Neural progenitor cell (in vitro differentiated cells): ENCODE data around the gene LRRC49. TPM values are rescaled to one million over a fixed set of nuclear protein-coding genes. Genes with fewer than 3 reads are reported as not detected.

ENCODE experiments used
- DNase-seq: peaks from one replicate; pipeline ENCODE4 v3.0.0-alpha.2; 2016; ENCODE audit warnings: low spot score
- H2AFZ ChIP-seq: fragments of 200-600 bp; sonication (generic); replicated peaks from 2 replicates; pipeline ENCODE4 v1.6.1; 2016; ENCODE audit warnings: antibody characterized with exemption
- H3F3A ChIP-seq: fragments of 200-600 bp; sonication (generic); 2 replicates; pipeline ENCODE4 v1.6.1; 2016; ENCODE audit warnings: antibody characterized with exemption, low read depth
- H3K27ac ChIP-seq: fragments of 200-600 bp; sonication (generic); 2 replicates; pipeline ENCODE4 v1.5.1; 2016; ENCODE audit warnings: mild to moderate bottlenecking
- H3K27me3 ChIP-seq: fragments of 200-600 bp; sonication (generic); 2 replicates; pipeline ENCODE4 v1.6.1; 2016; ENCODE audit warnings: mild to moderate bottlenecking, moderate library complexity
- H3K36me3 ChIP-seq: fragments of 200-600 bp; sonication (generic); 2 replicates; pipeline ENCODE4 v1.5.1; 2016
- H3K4me1 ChIP-seq: fragments of 200-600 bp; sonication (generic); 2 replicates; pipeline ENCODE4 v1.6.1; 2016; ENCODE audit warnings: mixed run types
- H3K4me2 ChIP-seq: fragments of 200-600 bp; sonication (generic); 2 replicates; pipeline ENCODE4 v1.6.1; 2016
- H3K4me3 ChIP-seq: fragments of 200-600 bp; sonication (generic); 2 replicates; pipeline ENCODE4 v1.5.1; 2016
- H3K79me2 ChIP-seq: fragments of 200-600 bp; sonication (generic); 2 replicates; pipeline ENCODE4 v1.6.1; 2016; ENCODE audit warnings: low read depth
- H3K9ac ChIP-seq: fragments of 200-600 bp; sonication (generic); 2 replicates; pipeline ENCODE4 v1.6.1; 2016
- H3K9me3 ChIP-seq: fragments of 200-600 bp; sonication (generic); 2 replicates; pipeline ENCODE4 v1.5.1; 2016; ENCODE audit warnings: low read depth
- H4K20me1 ChIP-seq: fragments of 200-600 bp; sonication (generic); 2 replicates; pipeline ENCODE4 v1.6.1; 2016; ENCODE audit warnings: low read depth
- H3K27ac Mint-ChIP-seq: 3 replicates; pipeline ENCODE4 v1.8.0; 2021; ENCODE audit warnings: mixed read lengths
- H3K27me3 Mint-ChIP-seq: 2 replicates; pipeline ENCODE4 v1.8.0; 2022; ENCODE audit warnings: low read depth, mild to moderate bottlenecking, inconsistent platforms, moderate library complexity, mixed read lengths; ENCODE audit not compliant: insufficient read depth
- H3K36me3 Mint-ChIP-seq: 3 replicates; pipeline ENCODE4 v1.8.0; 2021; ENCODE audit warnings: mixed read lengths
- H3K4me1 Mint-ChIP-seq: 3 replicates; pipeline ENCODE4 v1.8.0; 2021; ENCODE audit warnings: mixed read lengths
- H3K4me3 Mint-ChIP-seq: 3 replicates; pipeline ENCODE4 v1.8.0; 2021; ENCODE audit warnings: mild to moderate bottlenecking, moderate library complexity, mixed read lengths
- H3K9me3 Mint-ChIP-seq: 3 replicates; pipeline ENCODE4 v1.8.0; 2020; ENCODE audit warnings: mixed read lengths
- CTCF ChIP-seq: fragments of 200-600 bp; sonication (generic); IDR thresholded peaks from 2 replicates; pipeline ENCODE4 v1.5.1; 2017; ENCODE audit warnings: antibody characterized with exemption, mild to moderate bottlenecking
- EZH2 ChIP-seq: fragments of 200-600 bp; sonication (generic); IDR thresholded peaks from 2 replicates; pipeline ENCODE4 v1.6.1; 2017; ENCODE audit warnings: antibody characterized with exemption, mild to moderate bottlenecking, moderate library complexity
- EZH2phosphoT487 ChIP-seq: fragments of 200-600 bp; sonication (generic); IDR thresholded peaks from 2 replicates; pipeline ENCODE4 v1.6.1; 2017; ENCODE audit warnings: antibody characterized with exemption
- total RNA-seq: library from RNA; depleted of rRNA; stranded (reverse); fragments of >200 nt; gene quantifications from 2 replicates; pipeline ENCODE4 v1.2.3, GENCODE V29; 2015; ENCODE audit warnings: low replicate concordance

The LRRC49 gene
- total RNA-seq, 1 donor from 2014 or later, result 62.4 TPM

GRCh38 chr15:71083349-71083748 lies 190.7 kb downstream of the LRRC49 start:
- H3K4me1 ChIP-seq, result peaks cover 21% of the 10 kb centered on the region
- no peak overlapping the region for H3K9ac ChIP-seq
- no peak overlapping the region for H3K4me3 ChIP-seq
- no peak for TF ChIP-seq EZH2phosphoT487
- no peak for TF ChIP-seq EZH2
- no peak for TF ChIP-seq CTCF
- H4K20me1 ChIP-seq, result no peaks in the 10 kb centered on the region
- peaks cover 16% of the 10 kb centered on the region for H3K4me1 Mint-ChIP-seq
- H3K27ac ChIP-seq, result no peak overlapping the region
- no peak overlapping the region for H3K4me3 Mint-ChIP-seq
- peaks cover 18% of the 10 kb centered on the region for H3K27me3 Mint-ChIP-seq
- H3K36me3 Mint-ChIP-seq, result no peaks in the 10 kb centered on the region
- no peak overlapping the region for H2AFZ ChIP-seq
- no peaks in the 10 kb centered on the region for H3K9me3 ChIP-seq
- H3K9me3 Mint-ChIP-seq, result peaks cover 12% of the 10 kb centered on the region
- H3K27me3 ChIP-seq, result no peaks in the 10 kb centered on the region
- DNase-seq, result no peak
- H3K27ac Mint-ChIP-seq, result no peak overlapping the region
- H3F3A ChIP-seq, result peaks cover 25% of the 10 kb centered on the region
- H3K4me2 ChIP-seq, result no peak overlapping the region
- no peaks in the 10 kb centered on the region for H3K79me2 ChIP-seq
- H3K36me3 ChIP-seq, result no peaks in the 10 kb centered on the region

GRCh38 chr15:71084264-71084663 lies 191.6 kb downstream of the LRRC49 start:
- peaks cover 15% of the 10 kb centered on the region for H3K27me3 Mint-ChIP-seq
- Histone ChIP-seq H3K9me3 (no peaks in the 10 kb centered on the region), H3F3A (peaks cover 25% of the 10 kb centered on the region), H3K79me2 (no peaks in the 10 kb centered on the region), H3K9ac (no peak overlapping the region), H3K4me2 (no peak overlapping the region), H3K4me3 (no peak overlapping the region), H3K27me3 (no peaks in the 10 kb centered on the region), H4K20me1 (no peaks in the 10 kb centered on the region), H2AFZ (no peak overlapping the region), H3K27ac (no peak overlapping the region), H3K4me1 (peaks cover 21% of the 10 kb centered on the region), H3K36me3 (no peaks in the 10 kb centered on the region)
- no peak for DNase-seq
- TF ChIP-seq EZH2phosphoT487 (no peak), CTCF (no peak), EZH2 (no peak)
- peaks cover 20% of the 10 kb centered on the region for H3K9me3 Mint-ChIP-seq
- no peak overlapping the region for H3K4me3 Mint-ChIP-seq
- H3K4me1 Mint-ChIP-seq, result peaks cover 16% of the 10 kb centered on the region
- H3K27ac Mint-ChIP-seq, result no peak overlapping the region
- no peaks in the 10 kb centered on the region for H3K36me3 Mint-ChIP-seq

GRCh38 chr15:71085809-71086208 lies 193.2 kb downstream of the LRRC49 start:
- H3K9ac ChIP-seq, result no peak overlapping the region
- H3K9me3 ChIP-seq, result no peaks in the 10 kb centered on the region
- Mint-ChIP-seq H3K27ac (no peak overlapping the region), H3K9me3 (peaks cover 20% of the 10 kb centered on the region), H3K4me3 (no peak overlapping the region), H3K4me1 (peaks cover 16% of the 10 kb centered on the region), H3K36me3 (no peaks in the 10 kb centered on the region), H3K27me3 (peaks cover 17% of the 10 kb centered on the region)
- H3K79me2 ChIP-seq, result no peaks in the 10 kb centered on the region
- DNase-seq, result peak; percentile 77
- H2AFZ ChIP-seq, result no peak overlapping the region
- H3F3A ChIP-seq, result peaks cover 25% of the 10 kb centered on the region
- H4K20me1 ChIP-seq, result no peaks in the 10 kb centered on the region
- H3K4me1 ChIP-seq, result peaks cover 21% of the 10 kb centered on the region
- TF ChIP-seq CTCF, result no peak
- TF ChIP-seq EZH2phosphoT487, result peak; percentile 46
- no peaks in the 10 kb centered on the region for H3K27me3 ChIP-seq
- peak overlapping the region; percentile 59 for H3K4me2 ChIP-seq
- peak overlapping the region; percentile 61 for H3K27ac ChIP-seq
- no peaks in the 10 kb centered on the region for H3K36me3 ChIP-seq
- H3K4me3 ChIP-seq, result peak overlapping the region; percentile 4
